ENCODE measurements around the gene ATXN7L2. TPM values are rescaled to one million over a fixed set of nuclear protein-coding genes. Genes with fewer than 3 reads are reported as not detected.

The ATXN7L2 gene
- total RNA-seq, 2 donors from 2014 or later: 3.1 to 7.7 TPM

DNA sequence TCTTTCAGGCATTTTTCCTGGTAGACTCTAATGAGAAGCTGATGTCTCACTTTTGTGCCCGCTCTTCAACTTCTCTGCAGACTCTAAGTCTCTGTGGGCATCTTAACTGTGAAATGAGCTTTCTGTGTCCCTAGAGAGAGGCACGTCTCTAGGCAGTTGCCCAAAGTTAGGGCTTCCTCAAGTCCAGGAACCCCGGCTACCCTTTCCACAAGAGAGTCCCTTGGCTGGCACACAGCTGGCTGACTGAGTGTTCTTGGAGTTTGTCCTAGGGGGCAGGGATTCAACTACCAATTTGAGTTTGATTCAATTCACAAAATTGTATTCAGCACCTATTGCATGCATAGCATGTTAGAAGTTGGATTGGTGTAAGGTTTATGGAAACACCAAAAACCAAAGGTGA lies 57.4 kb downstream of the ATXN7L2 start:
- DNase-seq (ENCODE audit: low spot score): no peak
- Histone ChIP-seq H3K36me3 (no peaks in the 10 kb centered on the region), H3K9me3 (no peaks in the 10 kb centered on the region), H3K27me3 (replicated peaks; ENCODE audit: insufficient read depth) (no peaks in the 10 kb centered on the region), H3K4me1 (ENCODE audit: control insufficient read depth in 1 of 2, low read depth in 2 of 2) (no peaks in the 10 kb centered on the region), H3K4me3 (no peak overlapping the region), H3K27ac (no peak overlapping the region)
- TF ChIP-seq, protein P1, sequence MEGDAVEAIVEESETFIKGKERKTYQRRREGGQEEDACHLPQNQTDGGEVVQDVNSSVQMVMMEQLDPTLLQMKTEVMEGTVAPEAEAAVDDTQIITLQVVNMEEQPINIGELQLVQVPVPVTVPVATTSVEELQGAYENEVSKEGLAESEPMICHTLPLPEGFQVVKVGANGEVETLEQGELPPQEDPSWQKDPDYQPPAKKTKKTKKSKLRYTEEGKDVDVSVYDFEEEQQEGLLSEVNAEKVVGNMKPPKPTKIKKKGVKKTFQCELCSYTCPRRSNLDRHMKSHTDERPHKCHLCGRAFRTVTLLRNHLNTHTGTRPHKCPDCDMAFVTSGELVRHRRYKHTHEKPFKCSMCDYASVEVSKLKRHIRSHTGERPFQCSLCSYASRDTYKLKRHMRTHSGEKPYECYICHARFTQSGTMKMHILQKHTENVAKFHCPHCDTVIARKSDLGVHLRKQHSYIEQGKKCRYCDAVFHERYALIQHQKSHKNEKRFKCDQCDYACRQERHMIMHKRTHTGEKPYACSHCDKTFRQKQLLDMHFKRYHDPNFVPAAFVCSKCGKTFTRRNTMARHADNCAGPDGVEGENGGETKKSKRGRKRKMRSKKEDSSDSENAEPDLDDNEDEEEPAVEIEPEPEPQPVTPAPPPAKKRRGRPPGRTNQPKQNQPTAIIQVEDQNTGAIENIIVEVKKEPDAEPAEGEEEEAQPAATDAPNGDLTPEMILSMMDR (IDR thresholded peaks at IDR 0.05): no peak
- ATAC-seq (ENCODE audit: insufficient number of reproducible peaks, low FRiP score, low read depth): no peak

Other genes starting within 250 kb of the ATXN7L2 start
- 10 to 100 TPM in 1 of 2 donors, 1 to 10 TPM in 1; 4.0 to 10.0 TPM for gene CELSR2, start 234.4 kb upstream of the ATXN7L2 start, total RNA-seq
- gene PSRC1, start 200.8 kb upstream of the ATXN7L2 start, total RNA-seq: 1 to 10 TPM; 2.4 to 2.5 TPM
- 1 to 10 TPM in 1 of 2 donors, not detected in 1; 1.1 TPM for gene MYBPHL, start 176.9 kb upstream of the ATXN7L2 start, total RNA-seq
- gene SORT1, start 86.0 kb upstream of the ATXN7L2 start, total RNA-seq: 100 to 1,000 TPM; 225 to 231 TPM
- 10 to 100 TPM; 17.3 to 20.1 TPM for gene PSMA5, start 57.5 kb upstream of the ATXN7L2 start, total RNA-seq
- 1 to 10 TPM; 4.2 to 6.1 TPM for gene SYPL2, start 17.4 kb upstream of the ATXN7L2 start, total RNA-seq
- gene CYB561D1, start 10.2 kb downstream of the ATXN7L2 start, total RNA-seq: 10 to 100 TPM in 1 of 2 donors, 1 to 10 TPM in 1; 9.5 to 16.5 TPM
- 10 to 100 TPM in 1 of 2 donors, 1 to 10 TPM in 1; 7.8 to 16.0 TPM for gene AMIGO1, start 25.8 kb downstream of the ATXN7L2 start, total RNA-seq
- gene GPR61, start 56.0 kb downstream of the ATXN7L2 start, total RNA-seq: not detected
- gene GNAI3, start 64.7 kb downstream of the ATXN7L2 start, total RNA-seq: 1 to 10 TPM; 5.4 to 9.3 TPM
- not detected for gene GNAT2, start 135.7 kb downstream of the ATXN7L2 start, total RNA-seq
- 100 to 1,000 TPM; 169 to 202 TPM for gene AMPD2, start 135.9 kb downstream of the ATXN7L2 start, total RNA-seq
- 10 to 100 TPM; 15.7 to 28.4 TPM for gene GSTM4, start 172.2 kb downstream of the ATXN7L2 start, total RNA-seq
- 10 to 100 TPM; 49.0 to 72.4 TPM for gene GSTM2, start 184.2 kb downstream of the ATXN7L2 start, total RNA-seq
- not detected for gene GSTM1, start 203.9 kb downstream of the ATXN7L2 start, total RNA-seq
- 1 to 10 TPM; 2.0 to 6.9 TPM for gene GSTM5, start 228.3 kb downstream of the ATXN7L2 start, total RNA-seq

Measured in thoracic aorta (tissue), 2 donors.